Liver (tissue), 2 donors: ENCODE results near the gene EHMT1.

Experiments used
- EGR1 ChIP-seq, 2 donors: IDR thresholded peaks; 2 replicates each; pipeline ENCODE4 v1.6.1; 2016 to 2018; ENCODE audit warnings: antibody characterized with exemption in 2 of 2, low read depth in 2 of 2
- YY1 ChIP-seq: IDR thresholded peaks from 2 replicates; pipeline ENCODE4 v1.6.1; 2016; ENCODE audit warnings: antibody characterized with exemption, mild to moderate bottlenecking
- donor health status: healthy.

- TF ChIP-seq YY1 = no peak
- TF ChIP-seq EGR1 (IDR thresholded peaks at IDR 0.05; ENCODE audit: low read depth in 2 of 2) = no peak
Measured at GRCh38 chr9:137738703-137739102, 119.9 kb downstream of the EHMT1 start.
